OCI-LY3 (cell line): ENCODE measurements around the gene SMYD1.

Source experiments
- EZH2phosphoT487 ChIP-seq: fragments of 200-600 bp; shearing (Covaris generic); IDR thresholded peaks from 2 replicates; pipeline ENCODE4 v1.6.1; 2018; ENCODE audit warnings: antibody characterized with exemption, mixed run types, low read depth
- TF ChIP-seq, protein P1 (sequence below): fragments of 200-600, 300-600 bp; sonication (generic); IDR thresholded peaks from 2 replicates; pipeline ENCODE4 v1.5.1; 2014; ENCODE audit warnings: antibody characterized with exemption, low read length, low read depth

DNA sequence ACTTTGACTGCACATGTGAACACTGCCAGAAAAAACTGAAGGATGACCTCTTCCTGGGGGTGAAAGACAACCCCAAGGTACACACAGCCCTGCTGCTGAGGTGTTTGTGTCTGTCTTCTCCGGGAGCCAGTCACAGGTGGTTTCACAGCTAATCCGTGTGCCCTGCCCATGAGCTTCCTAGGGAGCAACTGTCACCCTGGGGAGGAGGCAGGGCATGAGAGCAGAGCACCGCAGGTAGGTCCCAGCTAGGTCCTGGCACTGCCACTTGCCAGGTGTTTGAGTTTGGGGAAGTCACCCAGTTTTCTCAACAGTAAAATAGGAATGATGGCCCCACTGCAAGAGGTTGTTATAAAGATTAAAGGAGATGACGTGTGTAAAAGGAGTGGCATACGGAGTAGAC is 29.1 kb downstream of the SMYD1 start:
- TF ChIP-seq, protein P1, sequence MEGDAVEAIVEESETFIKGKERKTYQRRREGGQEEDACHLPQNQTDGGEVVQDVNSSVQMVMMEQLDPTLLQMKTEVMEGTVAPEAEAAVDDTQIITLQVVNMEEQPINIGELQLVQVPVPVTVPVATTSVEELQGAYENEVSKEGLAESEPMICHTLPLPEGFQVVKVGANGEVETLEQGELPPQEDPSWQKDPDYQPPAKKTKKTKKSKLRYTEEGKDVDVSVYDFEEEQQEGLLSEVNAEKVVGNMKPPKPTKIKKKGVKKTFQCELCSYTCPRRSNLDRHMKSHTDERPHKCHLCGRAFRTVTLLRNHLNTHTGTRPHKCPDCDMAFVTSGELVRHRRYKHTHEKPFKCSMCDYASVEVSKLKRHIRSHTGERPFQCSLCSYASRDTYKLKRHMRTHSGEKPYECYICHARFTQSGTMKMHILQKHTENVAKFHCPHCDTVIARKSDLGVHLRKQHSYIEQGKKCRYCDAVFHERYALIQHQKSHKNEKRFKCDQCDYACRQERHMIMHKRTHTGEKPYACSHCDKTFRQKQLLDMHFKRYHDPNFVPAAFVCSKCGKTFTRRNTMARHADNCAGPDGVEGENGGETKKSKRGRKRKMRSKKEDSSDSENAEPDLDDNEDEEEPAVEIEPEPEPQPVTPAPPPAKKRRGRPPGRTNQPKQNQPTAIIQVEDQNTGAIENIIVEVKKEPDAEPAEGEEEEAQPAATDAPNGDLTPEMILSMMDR: no peak
- no peak for TF ChIP-seq EZH2phosphoT487
